Measurements from ENCODE around the gene PDE4D. TPM values are rescaled to one million over a fixed set of nuclear protein-coding genes. Genes with fewer than 3 reads are reported as not detected.

The PDE4D gene
- total and polyA plus RNA-seq, 2 donors (not counting 3 experiments of a cell fraction or from before 2014, with no cell fraction given): 34.5 to 51.2 TPM

DNA sequence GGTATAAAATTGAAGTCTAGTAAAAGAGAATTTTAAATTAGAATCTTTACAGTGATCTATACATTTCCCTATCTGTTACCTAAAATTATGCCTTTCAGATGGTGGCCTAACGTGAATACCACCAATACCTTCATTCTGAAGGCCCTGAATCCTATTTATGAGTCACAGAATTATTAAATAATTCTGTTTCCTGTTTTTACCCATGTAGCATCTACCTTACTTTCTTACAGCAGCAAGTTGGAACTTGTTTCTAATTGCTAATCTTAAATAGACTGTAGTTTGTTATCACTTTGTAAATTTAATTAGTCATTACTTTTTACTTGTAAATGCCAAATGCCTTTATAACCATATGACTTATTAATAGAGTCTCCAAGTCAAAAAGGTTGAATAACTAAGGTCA lies 135.0 kb downstream of the PDE4D start:
- Histone ChIP-seq H3K9me3 (replicated peaks; ENCODE audit: control insufficient read depth, insufficient read depth, low read length) (no peaks in the 10 kb centered on the region), H3K4me1 (ENCODE audit: control insufficient read depth, extremely low read depth, insufficient read depth, low read length) (peaks cover 40% of the 10 kb centered on the region), H3K4me2 (ENCODE audit: insufficient read depth, low read length) (peak overlapping the region; percentile 96), H3K79me2 (ENCODE audit: control insufficient read depth, insufficient read depth, low read length) (peaks cover 27% of the 10 kb centered on the region), H2AFZ (ENCODE audit: low read depth, low read length) (no peak overlapping the region), H4K20me1 (replicated peaks; ENCODE audit: control insufficient read depth, extremely low read depth, insufficient read depth, low read length) (no peaks in the 10 kb centered on the region), H3K27ac (ENCODE audit: insufficient read depth, low read depth, low read length) (peak overlapping the region; percentile 98), H3K9me1 (replicated peaks; ENCODE audit: control insufficient read depth, extremely low read depth, insufficient read depth, low read length) (no peaks in the 10 kb centered on the region), H3K9ac (replicated peaks; ENCODE audit: extremely low read depth, insufficient read depth, low read length) (peak overlapping the region; percentile 14), H3K27me3 (ENCODE audit: control insufficient read depth in 2 of 2, insufficient read depth in 2 of 2, low read length in 2 of 2) (no peaks in the 10 kb centered on the region), H3K36me3 (ENCODE audit: control insufficient read depth in 2 of 2, extremely low read depth in 1 of 2, insufficient read depth in 2 of 2, low read length in 2 of 2) (no peaks in the 10 kb centered on the region), H3K4me3 (replicated peaks in 1 of 3; ENCODE audit: insufficient read depth in 1 of 3, low read depth in 1 of 3, low read length in 3 of 3) (no peak overlapping the region)
- BruUV-seq (replicated peaks): no TSS peak
- ChIA-PET CTCF (interaction anchor here (0.9 to 1.5 kb wide), 3 partner anchors 10 to 27 kb away, joined by 3 to 5 read pairs (median 3); no protein-coding TSS in a partner anchor), POLR2A (no interaction called here)
- dilution Hi-C loops (cut with MboI; ENCODE audit: extremely low pct_ligation_motif_present, low sequenced_read_pairs): no loop called here
- DNase-seq (ENCODE audit: low read depth, low spot score) (peak; percentile 55), FAIRE-seq (no peak)
- TF ChIP-seq MYC (IDR thresholded peaks at IDR 0.05; ENCODE audit: low read depth, low read length) (no peak), GATA2 (IDR thresholded peaks at IDR 0.05; ENCODE audit: insufficient read depth, insufficient read length, low read depth, low read length) (no peak), POLR2AphosphoS5 (IDR thresholded peaks at IDR 0.05; ENCODE audit: insufficient read depth, low read depth, low read length) (no peak), EZH2 (IDR thresholded peaks at IDR 0.05; ENCODE audit: borderline replicate concordance, low read depth, low read length, severe bottlenecking) (no peak), FOS (IDR thresholded peaks at IDR 0.05; ENCODE audit: borderline replicate concordance, insufficient read depth, low read length) (no peak), JUN (IDR thresholded peaks at IDR 0.05; ENCODE audit: borderline replicate concordance, insufficient read depth, insufficient read length, low read depth) (no peak), POLR2A (IDR thresholded peaks at IDR 0.05; ENCODE audit: low read depth, low read length) (no peak)
- TF ChIP-seq, protein P1, sequence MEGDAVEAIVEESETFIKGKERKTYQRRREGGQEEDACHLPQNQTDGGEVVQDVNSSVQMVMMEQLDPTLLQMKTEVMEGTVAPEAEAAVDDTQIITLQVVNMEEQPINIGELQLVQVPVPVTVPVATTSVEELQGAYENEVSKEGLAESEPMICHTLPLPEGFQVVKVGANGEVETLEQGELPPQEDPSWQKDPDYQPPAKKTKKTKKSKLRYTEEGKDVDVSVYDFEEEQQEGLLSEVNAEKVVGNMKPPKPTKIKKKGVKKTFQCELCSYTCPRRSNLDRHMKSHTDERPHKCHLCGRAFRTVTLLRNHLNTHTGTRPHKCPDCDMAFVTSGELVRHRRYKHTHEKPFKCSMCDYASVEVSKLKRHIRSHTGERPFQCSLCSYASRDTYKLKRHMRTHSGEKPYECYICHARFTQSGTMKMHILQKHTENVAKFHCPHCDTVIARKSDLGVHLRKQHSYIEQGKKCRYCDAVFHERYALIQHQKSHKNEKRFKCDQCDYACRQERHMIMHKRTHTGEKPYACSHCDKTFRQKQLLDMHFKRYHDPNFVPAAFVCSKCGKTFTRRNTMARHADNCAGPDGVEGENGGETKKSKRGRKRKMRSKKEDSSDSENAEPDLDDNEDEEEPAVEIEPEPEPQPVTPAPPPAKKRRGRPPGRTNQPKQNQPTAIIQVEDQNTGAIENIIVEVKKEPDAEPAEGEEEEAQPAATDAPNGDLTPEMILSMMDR (IDR thresholded peaks at IDR 0.05; ENCODE audit: extremely low read depth in 1 of 2, insufficient read depth in 1 of 2, low read depth in 1 of 2, low read length in 2 of 2): no peak
- TF ChIP-seq, protein P2, sequence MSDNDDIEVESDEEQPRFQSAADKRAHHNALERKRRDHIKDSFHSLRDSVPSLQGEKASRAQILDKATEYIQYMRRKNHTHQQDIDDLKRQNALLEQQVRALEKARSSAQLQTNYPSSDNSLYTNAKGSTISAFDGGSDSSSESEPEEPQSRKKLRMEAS (IDR thresholded peaks at IDR 0.05; ENCODE audit: insufficient read depth, insufficient read length): no peak
- intact Hi-C loops (cut with micrococcal nuclease): no loop called here

All from endothelial cell of umbilical vein (primary cell).